ENCODE measurements around the gene SNRK. TPM values are rescaled to one million over a fixed set of nuclear protein-coding genes. Genes with fewer than 3 reads are reported as not detected.

Gene SNRK
- total RNA-seq, 1 experiment from 2014 or later, result 12.7 TPM

DNA sequence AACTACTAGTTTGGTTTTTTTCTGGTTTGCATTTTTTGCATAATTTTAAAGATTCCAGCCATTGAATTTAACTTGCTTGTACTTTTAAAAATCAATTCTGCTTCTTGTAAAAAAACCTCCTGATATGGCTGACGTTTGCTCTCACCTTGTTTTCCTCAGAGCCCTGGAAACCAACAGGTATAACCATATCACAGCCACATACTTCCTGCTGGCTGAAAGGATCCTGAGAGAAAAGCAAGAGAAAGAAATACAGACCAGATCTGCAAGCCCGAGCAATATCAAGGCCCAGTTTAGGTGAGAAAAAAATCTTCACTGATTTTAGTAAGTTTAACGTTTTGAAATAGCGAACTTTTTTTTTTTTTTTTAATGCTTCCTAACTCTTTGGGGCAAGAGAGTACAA lies 56.8 kb downstream of the SNRK start:
- Histone ChIP-seq H2AFZ (ENCODE audit: low read depth, low read length, poor library complexity, severe bottlenecking) (no peak overlapping the region), H3K36me3 (ENCODE audit: control insufficient read depth in 1 of 2, insufficient read depth in 2 of 2, low read length in 2 of 2) (peaks cover 4 to 28% of the 10 kb centered on the region in 2 experiments; a peak in 3 of 4 replicates), H4K20me1 (ENCODE audit: insufficient read depth) (no peaks in the 10 kb centered on the region), H3K27me3 (ENCODE audit: insufficient read depth, low read length) (no peaks in the 10 kb centered on the region), H3K27ac (ENCODE audit: low read depth, low read length) (no peak overlapping the region), H3K9me3 (ENCODE audit: control insufficient read depth in 1 of 2, insufficient read depth in 1 of 2, low read depth in 1 of 2, low read length in 2 of 2) (peaks cover 0 to 5% of the 10 kb centered on the region in 2 experiments; a peak in 2 of 4 replicates), H3K4me2 (ENCODE audit: low read length) (no peak overlapping the region), H3K79me2 (ENCODE audit: insufficient read depth, low read length) (no peaks in the 10 kb centered on the region), H3K4me3 (replicated peaks in 1 of 2; ENCODE audit: low read depth in 1 of 2, low read length in 2 of 2) (no peak overlapping the region), H3K4me1 (ENCODE audit: control insufficient read depth in 1 of 2, insufficient read depth in 2 of 2, low read length in 2 of 2) (no peaks in the 10 kb centered on the region), H3K9ac (ENCODE audit: low read length) (no peak overlapping the region), H3K9me2 (ENCODE audit: insufficient read depth) (no peaks in the 10 kb centered on the region)
- RAD21 ChIA-PET (ENCODE audit: low non-redundant PET in 1 of 2, low total read pairs in 2 of 2, uncharacterized antibody in 2 of 2, unreplicated experiment in 2 of 2), result no interaction called here
- ATAC-seq (no peak), DNase-seq (ENCODE audit: low read depth, low spot score) (no peak)
- TF ChIP-seq EZH2phosphoT487 (IDR thresholded peaks at IDR 0.05; ENCODE audit: borderline replicate concordance), result no peak
- TF ChIP-seq POLR2A (IDR thresholded peaks at IDR 0.05; ENCODE audit: borderline replicate concordance, extremely low read depth, insufficient read depth, insufficient read length), result no peak
- no peak for TF ChIP-seq ZNF274 (IDR thresholded peaks at IDR 0.05; ENCODE audit: low read depth, low read length)
- no peak for TF ChIP-seq RAD21 (IDR thresholded peaks at IDR 0.05; ENCODE audit: low read depth)
- POLR2A ChIA-PET, result no interaction called here
- CTCF ChIA-PET, result no interaction called here
- intact Hi-C loops (cut with micrococcal nuclease), result no loop called here
- BruUV-seq (replicated peaks), result no TSS peak

DNA sequence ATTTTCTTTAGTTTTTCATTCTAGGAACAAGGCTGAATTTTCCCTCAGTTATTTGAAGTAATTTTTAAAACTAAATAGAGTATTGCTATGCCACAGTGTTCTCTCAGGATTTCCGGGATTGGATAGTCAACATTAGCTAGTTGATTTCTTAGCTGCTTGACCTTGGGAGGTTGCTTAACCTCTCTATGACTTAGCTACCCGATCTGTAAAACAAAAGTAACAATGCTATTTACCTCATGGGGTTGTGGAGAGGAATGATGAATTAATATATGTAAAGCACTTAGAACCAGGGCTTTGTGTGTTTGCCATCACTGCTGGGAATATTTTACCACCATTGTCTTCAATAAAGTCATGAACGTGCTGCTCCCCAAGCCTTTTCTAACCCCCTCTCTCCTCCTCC lies 57.5 kb downstream of the SNRK start:
- H2AFZ ChIP-seq (ENCODE audit: low read depth, low read length, poor library complexity, severe bottlenecking), result no peak overlapping the region
- H3K4me1 ChIP-seq (ENCODE audit: control insufficient read depth in 1 of 2, insufficient read depth in 2 of 2, low read length in 2 of 2), result no peaks in the 10 kb centered on the region
- POLR2A ChIA-PET, result no interaction called here
- TF ChIP-seq EGR1 (IDR thresholded peaks at IDR 0.05; ENCODE audit: low read depth), result no peak
- no peak for TF ChIP-seq POLR2A (IDR thresholded peaks at IDR 0.05; ENCODE audit: borderline replicate concordance, extremely low read depth, insufficient read depth, insufficient read length)
- TF ChIP-seq, protein P1, sequence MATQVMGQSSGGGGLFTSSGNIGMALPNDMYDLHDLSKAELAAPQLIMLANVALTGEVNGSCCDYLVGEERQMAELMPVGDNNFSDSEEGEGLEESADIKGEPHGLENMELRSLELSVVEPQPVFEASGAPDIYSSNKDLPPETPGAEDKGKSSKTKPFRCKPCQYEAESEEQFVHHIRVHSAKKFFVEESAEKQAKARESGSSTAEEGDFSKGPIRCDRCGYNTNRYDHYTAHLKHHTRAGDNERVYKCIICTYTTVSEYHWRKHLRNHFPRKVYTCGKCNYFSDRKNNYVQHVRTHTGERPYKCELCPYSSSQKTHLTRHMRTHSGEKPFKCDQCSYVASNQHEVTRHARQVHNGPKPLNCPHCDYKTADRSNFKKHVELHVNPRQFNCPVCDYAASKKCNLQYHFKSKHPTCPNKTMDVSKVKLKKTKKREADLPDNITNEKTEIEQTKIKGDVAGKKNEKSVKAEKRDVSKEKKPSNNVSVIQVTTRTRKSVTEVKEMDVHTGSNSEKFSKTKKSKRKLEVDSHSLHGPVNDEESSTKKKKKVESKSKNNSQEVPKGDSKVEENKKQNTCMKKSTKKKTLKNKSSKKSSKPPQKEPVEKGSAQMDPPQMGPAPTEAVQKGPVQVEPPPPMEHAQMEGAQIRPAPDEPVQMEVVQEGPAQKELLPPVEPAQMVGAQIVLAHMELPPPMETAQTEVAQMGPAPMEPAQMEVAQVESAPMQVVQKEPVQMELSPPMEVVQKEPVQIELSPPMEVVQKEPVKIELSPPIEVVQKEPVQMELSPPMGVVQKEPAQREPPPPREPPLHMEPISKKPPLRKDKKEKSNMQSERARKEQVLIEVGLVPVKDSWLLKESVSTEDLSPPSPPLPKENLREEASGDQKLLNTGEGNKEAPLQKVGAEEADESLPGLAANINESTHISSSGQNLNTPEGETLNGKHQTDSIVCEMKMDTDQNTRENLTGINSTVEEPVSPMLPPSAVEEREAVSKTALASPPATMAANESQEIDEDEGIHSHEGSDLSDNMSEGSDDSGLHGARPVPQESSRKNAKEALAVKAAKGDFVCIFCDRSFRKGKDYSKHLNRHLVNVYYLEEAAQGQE (IDR thresholded peaks at IDR 0.05; ENCODE audit: low read depth), result no peak
- TF ChIP-seq CBX3 (IDR thresholded peaks at IDR 0.05; ENCODE audit: low read depth), result no peak
- no peak for TF ChIP-seq JUND (IDR thresholded peaks at IDR 0.05)
- TF ChIP-seq, protein P2, sequence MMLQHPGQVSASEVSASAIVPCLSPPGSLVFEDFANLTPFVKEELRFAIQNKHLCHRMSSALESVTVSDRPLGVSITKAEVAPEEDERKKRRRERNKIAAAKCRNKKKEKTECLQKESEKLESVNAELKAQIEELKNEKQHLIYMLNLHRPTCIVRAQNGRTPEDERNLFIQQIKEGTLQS (IDR thresholded peaks at IDR 0.05), result no peak
- TF ChIP-seq ELF1 (IDR thresholded peaks at IDR 0.05; ENCODE audit: borderline replicate concordance, low read depth), result no peak
- TF ChIP-seq YY1 (IDR thresholded peaks at IDR 0.05; ENCODE audit: extremely low read depth, insufficient replicate concordance, low read depth, low read length), result no peak
- TF ChIP-seq EZH2phosphoT487 (IDR thresholded peaks at IDR 0.05; ENCODE audit: borderline replicate concordance), result no peak
- TF ChIP-seq EZH2 (IDR thresholded peaks at IDR 0.05), result no peak
- TF ChIP-seq CEBPB (IDR thresholded peaks at IDR 0.05; ENCODE audit: low read depth), result no peak
- TF ChIP-seq, protein P3, sequence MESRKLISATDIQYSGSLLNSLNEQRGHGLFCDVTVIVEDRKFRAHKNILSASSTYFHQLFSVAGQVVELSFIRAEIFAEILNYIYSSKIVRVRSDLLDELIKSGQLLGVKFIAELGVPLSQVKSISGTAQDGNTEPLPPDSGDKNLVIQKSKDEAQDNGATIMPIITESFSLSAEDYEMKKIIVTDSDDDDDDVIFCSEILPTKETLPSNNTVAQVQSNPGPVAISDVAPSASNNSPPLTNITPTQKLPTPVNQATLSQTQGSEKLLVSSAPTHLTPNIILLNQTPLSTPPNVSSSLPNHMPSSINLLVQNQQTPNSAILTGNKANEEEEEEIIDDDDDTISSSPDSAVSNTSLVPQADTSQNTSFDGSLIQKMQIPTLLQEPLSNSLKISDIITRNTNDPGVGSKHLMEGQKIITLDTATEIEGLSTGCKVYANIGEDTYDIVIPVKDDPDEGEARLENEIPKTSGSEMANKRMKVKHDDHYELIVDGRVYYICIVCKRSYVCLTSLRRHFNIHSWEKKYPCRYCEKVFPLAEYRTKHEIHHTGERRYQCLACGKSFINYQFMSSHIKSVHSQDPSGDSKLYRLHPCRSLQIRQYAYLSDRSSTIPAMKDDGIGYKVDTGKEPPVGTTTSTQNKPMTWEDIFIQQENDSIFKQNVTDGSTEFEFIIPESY (IDR thresholded peaks at IDR 0.05; ENCODE audit: extremely low read depth, insufficient replicate concordance, low read length), result no peak
- no peak for TF ChIP-seq POLR2AphosphoS5 (IDR thresholded peaks at IDR 0.05; ENCODE audit: low read depth, low read length)
- TF ChIP-seq, protein P4, sequence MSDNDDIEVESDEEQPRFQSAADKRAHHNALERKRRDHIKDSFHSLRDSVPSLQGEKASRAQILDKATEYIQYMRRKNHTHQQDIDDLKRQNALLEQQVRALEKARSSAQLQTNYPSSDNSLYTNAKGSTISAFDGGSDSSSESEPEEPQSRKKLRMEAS (IDR thresholded peaks at IDR 0.05), result no peak
- no peak for TF ChIP-seq ZNF274 (IDR thresholded peaks at IDR 0.05; ENCODE audit: low read depth, low read length)

More for the DNA sequence above, 57.5 kb downstream of the SNRK start:
- ChIA-PET CTCF (no interaction called here), RAD21 (ENCODE audit: low non-redundant PET in 1 of 2, low total read pairs in 2 of 2, uncharacterized antibody in 2 of 2, unreplicated experiment in 2 of 2) (no interaction called here)
- no TSS peak for BruUV-seq (replicated peaks)
- Histone ChIP-seq H3K36me3 (ENCODE audit: control insufficient read depth in 1 of 2, insufficient read depth in 2 of 2, low read length in 2 of 2) (peaks cover 4 to 35% of the 10 kb centered on the region in 2 experiments; a peak in 3 of 4 replicates), H3K9me2 (ENCODE audit: insufficient read depth) (no peaks in the 10 kb centered on the region), H3K79me2 (ENCODE audit: insufficient read depth, low read length) (no peaks in the 10 kb centered on the region), H4K20me1 (ENCODE audit: insufficient read depth) (no peaks in the 10 kb centered on the region), H3K9me3 (ENCODE audit: control insufficient read depth in 1 of 2, insufficient read depth in 1 of 2, low read depth in 1 of 2, low read length in 2 of 2) (peaks cover 0 to 5% of the 10 kb centered on the region in 2 experiments; a peak in 1 of 4 replicates), H3K4me3 (replicated peaks in 1 of 2; ENCODE audit: low read depth in 1 of 2, low read length in 2 of 2) (no peak overlapping the region), H3K9ac (ENCODE audit: low read length) (no peak overlapping the region), H3K27me3 (ENCODE audit: insufficient read depth, low read length) (no peaks in the 10 kb centered on the region), H3K4me2 (ENCODE audit: low read length) (no peak overlapping the region), H3K27ac (ENCODE audit: low read depth, low read length) (no peak overlapping the region)
- intact Hi-C loops (cut with micrococcal nuclease), result no loop called here
- ATAC-seq, result no peak
- no peak for DNase-seq (ENCODE audit: low read depth, low spot score)

Measured in HCT116 (cell line).